GM21515 (cell line): Measurements from ENCODE around the gene MSMO1.

Experiments used
- ATAC-seq: cut with Tn5 transposase; IDR thresholded peaks from one replicate; pipeline ENCODE4 v1.9.1; 2021; ENCODE audit not compliant: unreplicated experiment

Gene MSMO1

GRCh38 chr4:165386328-165386727, 58.9 kb downstream of the MSMO1 start:
- no peak for ATAC-seq

DNA sequence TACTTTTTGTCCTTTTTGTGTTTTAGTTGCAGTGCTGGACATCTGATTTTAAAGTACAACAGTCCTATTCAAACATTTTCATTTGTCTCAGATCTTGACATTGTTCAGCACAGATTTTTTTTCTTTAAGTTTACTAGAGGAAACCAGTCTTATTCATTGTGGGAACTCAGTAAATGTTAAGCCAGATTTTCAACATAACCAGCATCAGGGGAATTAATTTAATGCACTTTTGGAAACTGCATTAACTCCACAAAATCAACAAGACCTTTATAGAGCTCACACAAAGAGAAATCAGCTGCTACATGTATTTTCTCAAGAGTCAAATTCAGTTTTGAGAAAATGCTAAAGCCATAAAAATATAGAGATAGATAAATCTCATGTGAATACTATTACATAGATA, 61.3 kb downstream of the MSMO1 start:
- no peak for ATAC-seq
